Skeletal muscle tissue (tissue), 4 donors: ENCODE results near the gene CCSER2. TPM values are rescaled to one million over a fixed set of nuclear protein-coding genes. Genes with fewer than 3 reads are reported as not detected.
A peak's percentile ranks its signal among the peaks of the same experiment; 100 is the strongest.
"Not testable (repeated sequence)": the region's sequence is repeated elsewhere in the genome, so short reads cannot be mapped to it uniquely, and the experiment has no call there.

Source experiments
- H3K27ac ChIP-seq: one replicate; pipeline ENCODE4 v1.7.0; 2013; ENCODE audit warnings: mild to moderate bottlenecking, low read depth, low read length, inconsistent platforms
- H3K27me3 ChIP-seq, 3 donors: one replicate each; pipeline ENCODE4 v1.7.0; 2013; ENCODE audit warnings: low read length in 3 of 3; ENCODE audit not compliant: control insufficient read depth in 3 of 3, insufficient read depth in 3 of 3
- H3K36me3 ChIP-seq, 3 donors: one replicate each; pipeline ENCODE4 v1.7.0; 2013; ENCODE audit warnings: low read length in 3 of 3; ENCODE audit not compliant: control insufficient read depth in 3 of 3, insufficient read depth in 3 of 3
- H3K4me1 ChIP-seq, 3 donors: one replicate each; pipeline ENCODE4 v1.7.0; 2013; ENCODE audit warnings: low read length in 3 of 3, mild to moderate bottlenecking in 3 of 3; ENCODE audit not compliant: control insufficient read depth in 3 of 3, insufficient read depth in 3 of 3
- H3K4me3 ChIP-seq, 3 donors: one replicate each; pipeline ENCODE4 v1.7.0; 2013; ENCODE audit warnings: low read length in 3 of 3
- H3K9ac ChIP-seq, 3 donors: one replicate each; pipeline ENCODE4 v1.7.0; 2013; ENCODE audit warnings: low read length in 3 of 3, mild to moderate bottlenecking in 3 of 3, moderate library complexity in 2 of 3, low read depth in 1 of 3
- H3K9me3 ChIP-seq, 3 donors: one replicate each; pipeline ENCODE4 v1.7.0; 2013; ENCODE audit warnings: low read length in 3 of 3; ENCODE audit not compliant: control insufficient read depth in 3 of 3
- total RNA-seq: library from RNA; depleted of rRNA; stranded (reverse); fragments of >200 nt; gene quantifications from one replicate; pipeline ENCODE4 v1.2.3, GENCODE V29; 2014
- donor health status: Osteomylitis.

CCSER2 gene
- total RNA-seq, 1 donor from 2014 or later = 43.3 TPM

DNA sequence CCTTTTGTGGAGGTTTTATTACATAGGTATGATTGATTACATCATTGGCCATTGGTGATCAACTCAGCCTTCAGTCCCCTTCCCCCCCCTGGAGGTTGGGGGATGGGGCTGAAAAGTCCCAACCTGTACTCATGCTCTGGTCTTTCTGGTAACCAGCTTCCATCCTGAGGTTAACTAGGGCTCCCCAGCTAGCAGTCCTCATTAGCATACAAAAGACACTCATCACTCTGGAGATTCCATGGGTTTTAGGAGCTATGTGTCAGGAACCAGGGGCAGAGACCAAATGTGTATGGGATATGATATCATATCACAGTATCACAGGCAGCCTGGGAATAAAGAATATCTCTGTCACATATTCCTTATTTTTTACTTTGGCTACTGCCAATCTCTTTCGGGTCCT, 13.6 kb downstream of the CCSER2 start:
- Histone ChIP-seq H3K27me3 (no peaks in the 10 kb centered on the region), H3K27ac (no peak overlapping the region), H3K4me1 (peaks cover 4 to 20% (median 8%) of the 10 kb centered on the region in 3 donors), H3K4me3 (no peak overlapping the region), H3K9me3 (no peaks in the 10 kb centered on the region), H3K36me3 (no peaks in the 10 kb centered on the region), H3K9ac (no peak overlapping the region)

GRCh38 chr10:84342584-84342983, 14.2 kb downstream of the CCSER2 start:
- Histone ChIP-seq H3K27me3 (no peaks in the 10 kb centered on the region), H3K9ac (no peak overlapping the region), H3K36me3 (no peaks in the 10 kb centered on the region), H3K27ac (no peak overlapping the region), H3K9me3 (no peaks in the 10 kb centered on the region), H3K4me3 (no peak overlapping the region), H3K4me1 (peaks cover 4 to 19% (median 8%) of the 10 kb centered on the region in 3 donors)

DNA sequence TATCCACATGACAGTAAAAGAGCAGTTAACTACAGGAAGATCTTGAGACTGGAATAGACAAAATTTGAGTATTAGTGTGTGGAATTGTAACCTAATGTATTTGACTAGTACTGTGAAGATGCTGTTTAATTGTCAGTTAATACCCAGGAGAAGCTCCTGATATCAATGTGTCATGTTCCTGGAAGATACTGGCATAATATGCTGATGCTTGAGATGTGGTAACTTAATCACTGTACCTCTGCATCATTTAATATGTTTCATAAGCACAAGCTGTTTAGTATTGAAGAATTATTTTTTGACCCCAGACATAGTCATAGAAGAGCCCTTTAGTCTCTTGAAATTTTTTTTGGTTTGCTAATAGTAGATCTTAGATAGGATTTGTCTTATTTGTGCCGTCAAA, 15.4 kb downstream of the CCSER2 start:
- Histone ChIP-seq H3K9me3 (no peaks in the 10 kb centered on the region), H3K4me3 (no peak overlapping the region), H3K4me1 (peaks cover 4 to 15% (median 8%) of the 10 kb centered on the region in 3 donors), H3K27ac (no peak overlapping the region), H3K36me3 (no peaks in the 10 kb centered on the region), H3K9ac (no peak overlapping the region), H3K27me3 (no peaks in the 10 kb centered on the region)

DNA sequence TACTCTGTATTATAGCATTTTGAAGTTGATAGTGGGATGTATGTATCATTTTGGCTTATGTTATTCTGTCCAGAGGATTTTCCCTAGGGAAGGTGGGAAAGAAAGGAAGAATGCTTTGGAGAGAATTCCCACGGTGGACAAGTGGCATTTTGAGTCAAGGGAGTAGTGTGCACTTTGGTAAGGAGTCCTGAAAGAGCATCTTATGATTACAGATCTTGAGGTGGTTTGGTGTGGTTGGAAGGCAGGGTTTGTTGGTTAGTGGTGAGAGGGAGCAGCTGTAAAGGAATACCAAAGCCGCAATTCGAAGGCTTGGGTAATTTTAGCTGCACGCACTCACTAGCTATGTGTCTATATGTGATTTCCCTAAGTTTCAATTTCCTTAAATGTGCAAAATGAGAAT, 16.1 kb downstream of the CCSER2 start:
- peaks cover 8 to 18% (median 8%) of the 10 kb centered on the region in 3 donors for H3K4me1 ChIP-seq
- no peak overlapping the region for H3K4me3 ChIP-seq
- H3K9ac ChIP-seq = no peak overlapping the region
- no peaks in the 10 kb centered on the region for H3K27me3 ChIP-seq
- H3K9me3 ChIP-seq = no peaks in the 10 kb centered on the region
- no peaks in the 10 kb centered on the region for H3K36me3 ChIP-seq
- no peak overlapping the region for H3K27ac ChIP-seq

DNA sequence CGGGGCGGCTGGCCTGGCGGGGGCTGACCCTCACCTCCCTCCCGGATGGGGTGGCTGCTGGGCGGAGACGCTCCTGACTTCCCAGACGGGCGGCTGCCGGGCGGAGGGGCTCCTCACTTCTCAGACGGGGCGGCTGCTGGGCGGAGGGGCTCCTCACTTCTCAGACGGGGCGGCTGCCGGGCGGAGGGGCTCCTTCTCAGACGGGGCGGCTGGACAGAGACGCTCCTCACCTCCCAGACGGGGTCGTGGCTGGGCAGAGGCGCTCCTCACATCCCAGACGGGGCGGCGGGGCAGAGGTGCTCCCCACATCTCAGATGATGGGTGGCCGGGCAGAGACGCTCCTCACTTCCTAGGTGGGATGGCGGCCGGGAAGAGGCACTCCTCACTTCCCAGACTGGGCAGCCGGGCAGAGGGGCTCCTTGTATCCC, 19.2 kb downstream of the CCSER2 start:
- H3K9ac ChIP-seq, H3K4me3 ChIP-seq, H3K27me3 ChIP-seq, H3K36me3 ChIP-seq, H3K9me3 ChIP-seq, H3K27ac ChIP-seq: not testable (repeated sequence)
- H3K4me1 ChIP-seq = peaks cover 4 to 20% (median 8%) of the 10 kb centered on the region in 3 donors

GRCh38 chr10:84348447-84348846, 20.1 kb downstream of the CCSER2 start:
- Histone ChIP-seq H3K9ac (no peak overlapping the region), H3K9me3 (no peaks in the 10 kb centered on the region), H3K4me1 (peaks cover 4 to 14% (median 8%) of the 10 kb centered on the region in 3 donors), H3K4me3 (no peak overlapping the region), H3K27ac (no peak overlapping the region), H3K36me3 (no peaks in the 10 kb centered on the region), H3K27me3 (no peaks in the 10 kb centered on the region)

GRCh38 chr10:84348860-84349259, 20.5 kb downstream of the CCSER2 start:
- H3K27ac ChIP-seq = peak overlapping the region; percentile 47
- H3K4me3 ChIP-seq = no peak overlapping the region
- H3K36me3 ChIP-seq = no peaks in the 10 kb centered on the region
- peaks cover 4 to 10% (median 8%) of the 10 kb centered on the region in 3 donors for H3K4me1 ChIP-seq
- H3K27me3 ChIP-seq = no peaks in the 10 kb centered on the region
- no peak overlapping the region for H3K9ac ChIP-seq
- no peaks in the 10 kb centered on the region for H3K9me3 ChIP-seq

- Histone ChIP-seq H3K4me3 (no peak overlapping the region), H3K27ac (no peak overlapping the region), H3K27me3 (no peaks in the 10 kb centered on the region), H3K9me3 (no peaks in the 10 kb centered on the region), H3K9ac (no peak overlapping the region), H3K36me3 (no peaks in the 10 kb centered on the region), H3K4me1 (peaks cover 0 to 11% (median 9%) of the 10 kb centered on the region in 3 donors)
Measured at GRCh38 chr10:84352251-84352842, 24.0 kb downstream of the CCSER2 start.

DNA sequence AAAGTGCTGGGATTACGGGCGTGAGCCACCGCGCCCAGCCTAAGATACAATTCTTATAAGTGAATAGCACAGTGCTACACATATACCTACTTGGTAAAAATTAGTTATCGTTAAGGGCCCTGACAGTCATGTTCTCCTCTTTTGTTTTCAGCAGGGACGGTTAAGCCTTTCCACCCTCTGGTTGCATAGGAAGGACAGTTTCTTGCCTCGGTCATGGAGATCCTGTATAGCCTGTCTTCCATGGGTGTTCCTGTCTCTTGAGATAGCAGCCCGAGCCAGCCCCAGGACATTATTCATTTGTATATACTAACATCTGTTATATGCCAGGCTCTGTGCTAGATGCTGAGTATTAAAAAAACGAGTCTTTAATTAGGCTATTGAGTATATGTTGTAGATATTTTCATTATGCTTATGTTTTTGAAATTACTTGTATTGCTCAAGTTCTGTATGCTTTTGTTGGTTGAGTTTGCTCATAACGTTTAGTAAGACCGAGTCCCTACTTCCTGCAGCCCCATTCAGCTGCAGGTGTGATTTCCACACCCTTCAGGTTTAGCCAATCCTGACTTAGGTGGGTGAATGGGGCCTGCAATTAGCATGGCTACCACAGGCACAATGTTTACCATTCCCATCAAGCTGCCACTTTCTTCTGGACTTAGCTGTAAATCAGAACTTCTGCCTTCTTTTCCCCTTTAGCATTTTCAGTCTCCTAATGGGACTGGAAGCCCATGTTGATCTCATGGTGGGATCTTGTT, 24.8 kb downstream of the CCSER2 start:
- Histone ChIP-seq H3K27me3 (no peaks in the 10 kb centered on the region), H3K9ac (no peak overlapping the region), H3K36me3 (no peaks in the 10 kb centered on the region), H3K9me3 (no peaks in the 10 kb centered on the region), H3K4me3 (no peak overlapping the region), H3K4me1 (peaks cover 0 to 14% (median 9%) of the 10 kb centered on the region in 3 donors), H3K27ac (no peak overlapping the region)

- H3K27ac ChIP-seq = no peak overlapping the region
- H3K4me3 ChIP-seq = no peak overlapping the region
- H3K36me3 ChIP-seq = no peaks in the 10 kb centered on the region
- no peaks in the 10 kb centered on the region for H3K27me3 ChIP-seq
- peaks cover 0 to 10% (median 4%) of the 10 kb centered on the region in 3 donors for H3K4me1 ChIP-seq
- no peaks in the 10 kb centered on the region for H3K9me3 ChIP-seq
- H3K9ac ChIP-seq = no peak overlapping the region
Measured at GRCh38 chr10:84354623-84355022, 26.2 kb downstream of the CCSER2 start.
